ENCODE measurements around the gene NSD1. TPM values are rescaled to one million over a fixed set of nuclear protein-coding genes. Genes with fewer than 3 reads are reported as not detected.
"Not testable (repeated sequence)": the region's sequence is repeated elsewhere in the genome, so short reads cannot be mapped to it uniquely, and the experiment has no call there.

Gene NSD1
- total RNA-seq, 3 donors from 2014 or later: 59.3 to 103 (median 69.7) TPM

- TF ChIP-seq CTCF (IDR thresholded peaks at IDR 0.05): no peak
- no peak for ATAC-seq
- DNase-seq: no peak
- H3K4me3 ChIP-seq: no peak overlapping the region
- no peaks in the 10 kb centered on the region for H3K9me3 ChIP-seq
- no peaks in the 10 kb centered on the region for H3K4me1 ChIP-seq (ENCODE audit: low read depth)
- intact Hi-C loops (cut with DNase I, micrococcal nuclease): no loop called here
- no peaks in the 10 kb centered on the region for H3K36me3 ChIP-seq (ENCODE audit: low read depth)
These were observed 42.7 kb downstream of the NSD1 start for GRCh38 chr5:177176175-177176711.

- intact Hi-C loops (cut with DNase I, micrococcal nuclease); DNase-seq; H3K4me1 ChIP-seq (ENCODE audit: low read depth); H3K36me3 ChIP-seq (ENCODE audit: low read depth); H3K4me3 ChIP-seq; ATAC-seq; H3K9me3 ChIP-seq: not testable (repeated sequence)
These were observed 44.4 kb downstream of the NSD1 start for GRCh38 chr5:177177847-177178437.

GRCh38 chr5:177178733-177179304, 45.2 kb downstream of the NSD1 start:
- Histone ChIP-seq H3K9me3 (no peaks in the 10 kb centered on the region), H3K4me3 (no peak overlapping the region), H3K4me1 (ENCODE audit: low read depth) (no peaks in the 10 kb centered on the region), H3K36me3 (ENCODE audit: low read depth) (no peaks in the 10 kb centered on the region)
- DNase-seq (no peak), ATAC-seq (no peak)
- no peak for TF ChIP-seq CTCF (IDR thresholded peaks at IDR 0.05)
- intact Hi-C loops (cut with DNase I, micrococcal nuclease): no loop called here

DNA sequence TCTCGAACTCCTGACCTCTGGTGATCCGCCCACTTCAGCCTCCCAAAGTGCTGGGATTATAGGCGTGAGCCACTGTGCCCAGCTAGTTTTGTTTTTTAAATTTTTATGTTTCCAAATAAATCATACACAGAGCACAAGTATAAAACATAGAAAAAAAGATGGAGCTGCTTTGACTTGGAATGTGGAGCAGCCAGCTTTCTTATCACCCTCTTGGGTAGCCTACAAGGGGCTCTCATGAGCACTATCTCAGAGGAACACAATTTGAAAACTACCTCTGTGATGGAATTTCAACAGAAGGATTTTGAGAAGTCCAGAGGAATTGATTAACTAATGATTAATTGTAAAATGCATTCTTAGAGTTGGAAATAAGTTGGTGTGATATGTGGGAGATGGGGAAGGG, 45.9 kb downstream of the NSD1 start:
- no peak for TF ChIP-seq CTCF (IDR thresholded peaks at IDR 0.05)
- Histone ChIP-seq H3K4me1 (ENCODE audit: low read depth) (no peaks in the 10 kb centered on the region), H3K4me3 (no peak overlapping the region), H3K9me3 (no peaks in the 10 kb centered on the region), H3K36me3 (ENCODE audit: low read depth) (no peaks in the 10 kb centered on the region)
- DNase-seq (no peak), ATAC-seq (no peak)
- intact Hi-C loops (cut with DNase I, micrococcal nuclease): no loop called here

DNA sequence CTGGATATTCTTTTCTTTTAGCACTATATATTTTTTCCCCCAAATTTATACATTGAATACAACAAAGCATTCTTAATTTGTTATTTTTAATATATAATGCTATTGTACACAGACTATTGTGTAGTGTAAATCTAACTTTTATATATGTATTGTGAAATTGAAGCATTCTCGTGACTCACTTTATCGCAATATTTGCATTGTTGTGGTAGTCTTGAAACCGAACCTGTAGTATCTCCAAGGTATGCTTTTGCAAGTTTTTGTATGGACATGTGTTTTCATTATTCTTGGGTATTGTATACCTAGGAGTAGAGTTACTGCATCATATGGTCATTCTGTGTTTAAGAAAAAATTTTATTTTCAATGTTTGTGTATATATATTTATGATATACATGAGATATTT, 49.6 kb downstream of the NSD1 start:
- no peaks in the 10 kb centered on the region for H3K4me1 ChIP-seq (ENCODE audit: low read depth)
- ATAC-seq (no peak), DNase-seq (no peak)
- TF ChIP-seq CTCF (IDR thresholded peaks at IDR 0.05): no peak
- H3K9me3 ChIP-seq: no peaks in the 10 kb centered on the region
- intact Hi-C loops (cut with DNase I, micrococcal nuclease): no loop called here
- H3K36me3 ChIP-seq (ENCODE audit: low read depth): no peaks in the 10 kb centered on the region
- no peak overlapping the region for H3K4me3 ChIP-seq

DNA sequence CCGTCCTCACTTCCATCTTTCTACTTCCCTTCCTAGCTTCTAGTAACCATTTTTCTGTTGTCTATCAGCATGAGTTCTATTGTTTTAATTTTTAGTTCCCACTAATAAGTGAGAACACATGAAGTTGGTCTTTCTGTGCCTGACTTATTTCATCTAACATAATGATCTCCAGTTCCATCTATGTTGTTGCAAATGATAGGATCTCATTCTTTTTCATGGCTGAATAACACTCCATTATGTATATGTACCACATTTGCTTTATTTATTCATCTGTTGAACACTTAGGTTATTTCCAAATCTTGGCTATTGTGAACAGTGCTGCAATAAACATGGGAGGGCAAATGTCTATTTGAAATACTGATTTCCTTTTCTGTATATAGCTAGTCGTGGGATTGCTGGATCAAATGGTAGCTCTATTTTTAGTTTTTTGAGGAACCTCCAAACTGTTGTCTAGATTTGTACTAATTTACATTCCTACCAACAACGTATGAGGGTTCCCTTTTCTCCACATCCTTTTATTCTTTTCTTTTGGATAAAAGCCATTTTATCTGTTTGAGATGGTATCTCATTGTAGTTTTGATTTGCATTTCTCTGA, 50.3 kb downstream of the NSD1 start:
- Histone ChIP-seq H3K9me3 (no peaks in the 10 kb centered on the region), H3K4me1 (ENCODE audit: low read depth) (no peaks in the 10 kb centered on the region), H3K36me3 (ENCODE audit: low read depth) (no peaks in the 10 kb centered on the region), H3K4me3 (no peak overlapping the region)
- TF ChIP-seq CTCF (IDR thresholded peaks at IDR 0.05): no peak
- intact Hi-C loops (cut with DNase I, micrococcal nuclease): no loop called here
- no peak for ATAC-seq
- no peak for DNase-seq
